Activated B cell treated with CpG ODN at 0.5 μM for 24 hours (primary cell): ENCODE results near the gene ACAA1. TPM values are rescaled to one million over a fixed set of nuclear protein-coding genes. Genes with fewer than 3 reads are reported as not detected.

Source experiments
- ATAC-seq: fragments of 200-7000 bp; cut with Tn5 transposase; one replicate; pipeline ENCODE4 v1.10.0; 2021; ENCODE audit warnings: low read depth, mild to moderate bottlenecking, moderate library complexity
- CTCF ChIA-PET: fragments of 350-600 bp; sonication (Branson Sonifier 250); formaldehyde crosslinking; loops from one replicate; lab custom pipeline; 2021; ENCODE audit warnings: antibody characterized with exemption; lab: Charles Lee
- POLR2A ChIA-PET: fragments of 350-600 bp; sonication (Branson Sonifier 250); formaldehyde crosslinking; loops from one replicate; lab custom pipeline; 2021; ENCODE audit warnings: antibody characterized with exemption; lab: Charles Lee
- DNase-seq: peaks from one replicate; pipeline ENCODE4 v3.0.0; 2022
- H3K27ac Mint-ChIP-seq: one replicate; pipeline ENCODE4 v1.8.0; 2020; ENCODE audit warnings: mixed read lengths
- H3K27me3 Mint-ChIP-seq: one replicate; pipeline ENCODE4 v1.8.0; 2021; ENCODE audit warnings: mixed read lengths
- H3K36me3 Mint-ChIP-seq: one replicate; pipeline ENCODE4 v1.8.0; 2021; ENCODE audit warnings: low read depth, mixed read lengths
- H3K4me1 Mint-ChIP-seq: one replicate; pipeline ENCODE4 v1.8.0; 2021; ENCODE audit warnings: mixed read lengths
- H3K4me3 Mint-ChIP-seq: one replicate; pipeline ENCODE4 v1.8.0; 2020; ENCODE audit warnings: mild to moderate bottlenecking, mixed read lengths
- H3K9me3 Mint-ChIP-seq: one replicate; pipeline ENCODE4 v1.8.0; 2020; ENCODE audit warnings: mixed read lengths
- CTCF ChIP-seq: fragments of 200-600 bp; IDR thresholded peaks from one replicate; pipeline ENCODE4 v1.8.0; 2022; ENCODE audit warnings: antibody characterized with exemption, mild to moderate bottlenecking
- intact Hi-C: fragments of 100-400 bp; cut with micrococcal nuclease; formaldehyde crosslinking; loops from one replicate; pipeline ENCODE4 v1.15.1; 2024
- total RNA-seq: library from RNA; stranded (reverse); gene quantifications from 2 replicates; pipeline ENCODE4 v1.2.3, GENCODE V29; 2022

The ACAA1 gene
- total RNA-seq, 1 donor from 2014 or later: 78.1 TPM

- ATAC-seq: no peak
- Mint-ChIP-seq H3K27me3 (peaks cover 10% of the 10 kb centered on the region), H3K27ac (no peak overlapping the region), H3K36me3 (no peaks in the 10 kb centered on the region), H3K4me1 (peaks cover 9% of the 10 kb centered on the region), H3K4me3 (no peak overlapping the region), H3K9me3 (peaks cover 5% of the 10 kb centered on the region)
- TF ChIP-seq CTCF: no peak
- POLR2A ChIA-PET: no interaction called here
- DNase-seq: no peak
- intact Hi-C loops: no loop called here
- CTCF ChIA-PET: no interaction called here
Measured at GRCh38 chr3:38100498-38100897, 36.4 kb downstream of the ACAA1 start.

- peaks cover 9% of the 10 kb centered on the region for H3K4me1 Mint-ChIP-seq
Measured at GRCh38 chr3:38099518-38099917, 37.4 kb downstream of the ACAA1 start.

GRCh38 chr3:38098376-38098723, 38.6 kb downstream of the ACAA1 start:
- peaks cover 9% of the 10 kb centered on the region for H3K4me1 Mint-ChIP-seq
- H3K27me3 Mint-ChIP-seq: peaks cover 14% of the 10 kb centered on the region
- H3K9me3 Mint-ChIP-seq: no peaks in the 10 kb centered on the region
- no peak overlapping the region for H3K4me3 Mint-ChIP-seq
- H3K36me3 Mint-ChIP-seq: no peaks in the 10 kb centered on the region
- intact Hi-C loops: no loop called here
- CTCF ChIA-PET: no interaction called here
- DNase-seq (no peak), ATAC-seq (no peak)
- TF ChIP-seq CTCF: no peak
- POLR2A ChIA-PET: no interaction called here
- no peak overlapping the region for H3K27ac Mint-ChIP-seq

More at GRCh38 chr3:38099518-38099917, 37.4 kb downstream of the ACAA1 start:
- Mint-ChIP-seq H3K4me3 (no peak overlapping the region), H3K36me3 (no peaks in the 10 kb centered on the region), H3K9me3 (no peaks in the 10 kb centered on the region), H3K27me3 (peaks cover 14% of the 10 kb centered on the region), H3K27ac (no peak overlapping the region)
- ATAC-seq (no peak), DNase-seq (no peak)
- ChIA-PET POLR2A (no interaction called here), CTCF (no interaction called here)
- intact Hi-C loops: no loop called here
- no peak for TF ChIP-seq CTCF

DNA sequence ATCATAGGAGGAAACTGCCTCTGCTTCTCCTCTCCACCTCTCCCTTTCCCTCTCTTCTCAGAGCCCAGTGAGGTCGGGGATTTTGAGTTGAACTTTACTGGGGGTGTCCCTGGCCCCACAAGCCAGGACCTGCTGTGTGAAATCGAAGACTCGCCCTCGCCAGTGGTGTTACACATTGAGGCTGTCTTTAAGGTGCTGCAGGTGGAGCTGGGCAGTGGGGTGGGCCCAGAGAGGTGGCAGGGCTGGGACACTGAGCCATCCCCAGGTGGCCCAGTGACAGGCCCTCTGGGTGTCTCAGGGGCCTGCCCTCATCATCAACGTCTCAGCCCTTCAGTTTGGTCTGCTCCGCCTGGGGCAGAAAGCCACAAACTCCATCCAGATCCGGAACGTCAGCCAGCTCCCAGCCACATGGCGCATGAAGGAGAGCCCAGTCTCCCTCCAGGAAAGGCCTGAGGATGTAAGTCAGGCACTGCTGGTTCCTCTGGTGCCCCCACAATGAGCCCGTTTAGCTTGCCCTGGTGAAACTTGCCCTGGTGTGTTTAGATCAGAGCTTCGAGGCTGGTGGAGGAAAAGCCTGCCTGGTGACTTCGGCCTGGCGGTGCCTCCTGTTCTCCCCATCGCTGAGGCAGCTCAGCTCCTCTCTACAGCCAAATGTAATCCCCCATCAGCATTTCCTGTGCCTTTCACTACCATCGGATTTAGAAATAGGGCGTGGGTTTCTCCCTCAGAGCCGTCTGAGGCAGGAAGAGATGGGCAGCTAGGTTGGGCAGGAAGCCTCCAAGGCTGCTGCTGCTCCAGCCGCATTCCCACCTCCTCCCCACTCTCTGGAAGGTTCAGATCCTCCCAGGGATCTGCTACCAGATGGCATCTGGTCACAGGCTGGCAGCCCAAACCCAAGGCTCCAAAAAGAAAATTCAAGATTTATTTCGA, 39.2 kb downstream of the ACAA1 start:
- H3K27me3 Mint-ChIP-seq: peaks cover 14% of the 10 kb centered on the region
- peaks cover 9% of the 10 kb centered on the region for H3K4me1 Mint-ChIP-seq
- ATAC-seq (no peak), DNase-seq (no peak)
- ChIA-PET POLR2A (no interaction called here), CTCF (no interaction called here)
- intact Hi-C loops: no loop called here
- H3K36me3 Mint-ChIP-seq: no peaks in the 10 kb centered on the region
- H3K9me3 Mint-ChIP-seq: no peaks in the 10 kb centered on the region
- no peak for TF ChIP-seq CTCF
- no peak overlapping the region for H3K4me3 Mint-ChIP-seq
- no peak overlapping the region for H3K27ac Mint-ChIP-seq

GRCh38 chr3:38095669-38096483, 41.1 kb downstream of the ACAA1 start:
- DNase-seq (no peak), ATAC-seq (no peak)
- no peak for TF ChIP-seq CTCF
- Mint-ChIP-seq H3K27me3 (peaks cover 14% of the 10 kb centered on the region), H3K9me3 (no peaks in the 10 kb centered on the region), H3K4me1 (no peaks in the 10 kb centered on the region), H3K36me3 (no peaks in the 10 kb centered on the region), H3K27ac (no peak overlapping the region), H3K4me3 (no peak overlapping the region)
- CTCF ChIA-PET: no interaction called here
- POLR2A ChIA-PET: no interaction called here
- intact Hi-C loops: no loop called here
